GM12864 (cell line): ENCODE measurements around the gene DPP9.

Experiments
- DNase-seq: peaks from one replicate; pipeline ENCODE4 v3.0.0-alpha.2; 2011; ENCODE audit warnings: low read depth
- H3K4me3 ChIP-seq: 2 replicates; pipeline ENCODE4 v1.5.1; 2011; ENCODE audit warnings: mild to moderate bottlenecking, low read depth, low read length, control low read depth
- TF ChIP-seq, protein P1 (sequence below): IDR thresholded peaks from 2 replicates; pipeline ENCODE4 v1.5.1; 2011; ENCODE audit warnings: low read depth, mild to moderate bottlenecking, moderate library complexity, low read length, control low read depth, inconsistent platforms; ENCODE audit errors: missing control alignments

Gene DPP9

DNA sequence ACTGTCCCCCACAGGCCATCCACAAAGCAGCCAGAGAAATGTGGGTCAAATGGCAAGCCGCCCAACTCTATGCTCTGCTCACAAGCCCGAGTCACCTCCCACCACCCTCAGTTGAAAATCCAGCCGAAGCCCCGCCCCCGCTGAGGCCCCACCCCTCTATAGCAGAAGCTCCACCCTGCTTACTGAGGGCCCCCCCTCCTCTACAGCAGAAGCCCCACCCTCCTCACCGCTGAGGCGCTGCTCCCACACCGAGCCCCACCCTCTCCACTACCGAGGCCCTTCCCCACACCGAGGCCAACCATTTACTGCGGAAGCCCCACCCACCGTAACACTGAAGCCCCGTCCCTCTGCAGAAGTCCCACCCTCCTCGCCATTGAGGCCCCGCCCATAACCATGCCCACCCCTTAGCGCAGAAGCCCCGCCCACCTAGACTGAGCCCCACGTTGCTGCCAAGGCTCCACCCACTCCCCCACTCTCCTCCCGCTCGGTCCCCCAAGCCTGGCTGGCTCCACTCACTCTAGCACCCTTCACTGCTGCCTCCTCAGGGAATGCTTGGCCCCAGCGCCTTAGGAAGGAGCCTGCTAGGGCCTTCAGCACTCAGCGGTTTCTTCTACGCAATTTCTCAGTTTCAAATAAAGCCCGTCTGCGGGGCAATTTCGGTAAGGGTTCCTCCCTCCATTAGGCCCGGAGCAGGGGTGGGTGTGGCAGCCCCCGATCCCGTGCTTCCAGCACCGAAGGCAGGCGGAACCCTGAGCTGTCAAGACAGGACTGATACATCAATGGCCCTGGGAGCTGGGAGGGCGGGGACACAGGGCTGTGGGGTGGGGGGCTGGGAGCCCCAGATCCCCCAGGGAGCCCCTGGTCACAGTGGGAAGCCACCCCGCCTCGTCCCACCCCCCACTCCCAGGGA lies 44.5 kb downstream of the DPP9 start:
- H3K4me3 ChIP-seq: no peak overlapping the region
- no peak for DNase-seq
- TF ChIP-seq, protein P1, sequence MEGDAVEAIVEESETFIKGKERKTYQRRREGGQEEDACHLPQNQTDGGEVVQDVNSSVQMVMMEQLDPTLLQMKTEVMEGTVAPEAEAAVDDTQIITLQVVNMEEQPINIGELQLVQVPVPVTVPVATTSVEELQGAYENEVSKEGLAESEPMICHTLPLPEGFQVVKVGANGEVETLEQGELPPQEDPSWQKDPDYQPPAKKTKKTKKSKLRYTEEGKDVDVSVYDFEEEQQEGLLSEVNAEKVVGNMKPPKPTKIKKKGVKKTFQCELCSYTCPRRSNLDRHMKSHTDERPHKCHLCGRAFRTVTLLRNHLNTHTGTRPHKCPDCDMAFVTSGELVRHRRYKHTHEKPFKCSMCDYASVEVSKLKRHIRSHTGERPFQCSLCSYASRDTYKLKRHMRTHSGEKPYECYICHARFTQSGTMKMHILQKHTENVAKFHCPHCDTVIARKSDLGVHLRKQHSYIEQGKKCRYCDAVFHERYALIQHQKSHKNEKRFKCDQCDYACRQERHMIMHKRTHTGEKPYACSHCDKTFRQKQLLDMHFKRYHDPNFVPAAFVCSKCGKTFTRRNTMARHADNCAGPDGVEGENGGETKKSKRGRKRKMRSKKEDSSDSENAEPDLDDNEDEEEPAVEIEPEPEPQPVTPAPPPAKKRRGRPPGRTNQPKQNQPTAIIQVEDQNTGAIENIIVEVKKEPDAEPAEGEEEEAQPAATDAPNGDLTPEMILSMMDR: no peak

DNA sequence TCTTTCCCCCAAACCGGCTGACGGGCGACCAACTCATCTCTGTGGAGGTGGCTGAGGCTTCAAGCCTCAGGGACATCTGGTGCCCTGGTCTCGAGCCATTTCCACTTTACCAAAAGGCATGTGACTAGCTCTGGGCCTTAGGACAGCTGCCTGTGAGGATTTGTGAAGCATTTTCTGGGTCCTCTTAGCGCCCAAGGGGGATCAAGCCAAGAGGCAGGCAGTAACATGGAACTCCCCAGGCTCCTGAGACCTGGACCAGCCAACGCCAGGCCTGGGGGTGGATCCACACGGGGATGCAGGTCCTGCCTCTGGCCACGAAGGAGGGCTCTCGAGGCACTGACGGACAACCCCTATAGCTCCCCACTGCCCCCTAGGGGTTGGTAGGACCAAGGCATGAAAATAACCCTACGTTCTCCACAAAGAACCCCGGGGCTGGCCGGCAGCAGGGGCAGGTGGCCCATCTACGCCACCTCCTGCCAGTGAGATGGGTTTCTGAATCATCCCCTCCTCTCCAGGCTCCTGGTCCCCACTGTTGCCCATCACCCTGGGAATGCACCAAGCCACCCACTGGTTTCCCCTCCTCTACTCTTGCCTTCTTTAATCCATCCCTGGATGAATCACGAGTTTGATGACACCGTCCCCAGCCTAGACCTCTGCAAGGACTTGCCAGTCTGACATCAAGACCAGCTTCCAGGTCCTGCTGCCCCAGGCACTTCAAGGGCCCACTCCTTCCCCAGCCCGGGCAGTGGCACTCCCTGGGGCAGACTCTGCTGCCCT lies 46.5 kb downstream of the DPP9 start:
- no peak overlapping the region for H3K4me3 ChIP-seq
- TF ChIP-seq, protein P1: peak; percentile 70
- DNase-seq: no peak

GRCh38 chr19:4675346-4675745 lies 48.3 kb downstream of the DPP9 start:
- TF ChIP-seq, protein P1: no peak
- no peak overlapping the region for H3K4me3 ChIP-seq
- DNase-seq: no peak

- H3K4me3 ChIP-seq: no peak overlapping the region
- no peak for DNase-seq
- TF ChIP-seq, protein P1: no peak
Measured at GRCh38 chr19:4673726-4674125, 49.9 kb downstream of the DPP9 start.

DNA sequence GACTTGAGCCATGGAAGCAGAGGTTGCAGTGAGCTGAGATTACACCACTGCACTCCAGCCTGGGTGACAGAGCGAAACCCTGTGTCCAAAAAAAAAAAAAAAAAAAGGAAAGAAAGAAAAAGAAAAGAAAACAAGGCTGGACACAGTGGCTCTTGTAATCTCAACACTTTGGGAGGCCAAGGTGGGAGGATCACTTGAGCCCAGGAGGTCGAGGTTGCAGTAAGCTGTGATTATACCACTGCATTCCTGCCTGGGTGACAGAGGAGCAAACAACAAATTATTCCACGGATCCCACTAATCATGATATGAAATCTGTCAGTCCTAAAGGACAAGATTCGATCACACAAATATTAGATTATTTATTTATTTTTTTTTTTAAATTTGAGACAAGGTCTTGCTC lies 50.4 kb downstream of the DPP9 start:
- TF ChIP-seq, protein P1: no peak
- DNase-seq: no peak
- no peak overlapping the region for H3K4me3 ChIP-seq

DNA sequence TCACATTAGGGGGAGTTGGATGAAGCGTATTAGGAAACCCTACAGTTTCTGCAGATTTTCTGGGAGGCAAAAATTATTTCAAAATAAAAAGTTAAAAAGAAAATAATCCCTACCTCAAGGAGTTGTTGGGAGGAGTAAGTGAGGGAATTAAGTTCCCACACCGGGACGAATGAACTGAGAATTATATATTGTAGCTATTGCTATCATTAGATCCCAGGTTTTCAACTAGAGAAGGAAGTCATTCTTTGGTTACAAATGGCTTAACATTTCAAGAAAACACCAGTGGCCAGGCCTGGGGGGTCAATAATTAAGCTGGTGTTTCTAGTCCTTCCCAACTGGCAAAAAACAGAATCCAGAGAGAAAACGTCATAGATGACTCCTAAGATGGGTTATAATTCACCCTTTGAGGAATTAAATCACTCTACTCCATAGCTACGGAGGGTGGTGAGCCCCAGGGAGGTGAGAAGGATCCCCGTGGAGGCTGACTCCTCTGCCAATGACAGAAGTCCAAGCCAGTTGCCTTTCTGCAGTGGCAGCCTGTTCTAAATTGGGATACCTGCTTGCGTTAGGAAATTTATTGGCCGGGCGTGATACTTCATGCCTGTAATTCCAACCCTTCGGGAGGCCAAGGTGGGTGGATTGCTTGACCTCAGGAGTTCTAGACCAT lies 52.3 kb downstream of the DPP9 start:
- TF ChIP-seq, protein P1: no peak
- no peak overlapping the region for H3K4me3 ChIP-seq
- DNase-seq: no peak
